HepG2 (cell line): ENCODE results near the gene RITA1. TPM values are rescaled to one million over a fixed set of nuclear protein-coding genes. Genes with fewer than 3 reads are reported as not detected.

Experiments
- ATF7-NPFF ChIP-seq: sonication (generic); formaldehyde crosslinking; IDR thresholded peaks from 2 replicates; pipeline ENCODE4 v1.8.1; 2023; ENCODE audit warnings: mild to moderate bottlenecking, low read depth, missing genetic modification reagents, moderate library complexity
- HDAC1 ChIP-seq: sonication (generic); formaldehyde crosslinking; IDR thresholded peaks from 2 replicates; pipeline ENCODE4 v1.5.1; 2020; ENCODE audit warnings: mild to moderate bottlenecking, missing genetic modification reagents
- KDM2A ChIP-seq: sonication (generic); formaldehyde crosslinking; IDR thresholded peaks from 2 replicates; pipeline ENCODE4 v1.4.0; 2020; ENCODE audit warnings: low read depth, missing genetic modification reagents, borderline replicate concordance
- KLF12 ChIP-seq: sonication (generic); formaldehyde crosslinking; IDR thresholded peaks from 2 replicates; pipeline ENCODE4 v1.4.0; 2020; ENCODE audit warnings: missing genetic modification reagents, borderline replicate concordance
- MAF1 ChIP-seq: sonication (generic); formaldehyde crosslinking; IDR thresholded peaks from 2 replicates; pipeline ENCODE4 v1.5.0; 2020; ENCODE audit warnings: missing genetic modification reagents, borderline replicate concordance
- ZNF326 ChIP-seq: sonication (generic); formaldehyde crosslinking; IDR thresholded peaks from 2 replicates; pipeline ENCODE4 v1.4.0; 2020; ENCODE audit warnings: missing genetic modification reagents, borderline replicate concordance
- ZNF431 ChIP-seq: sonication (generic); formaldehyde crosslinking; IDR thresholded peaks from 2 replicates; pipeline ENCODE4 v1.9.0; 2022; ENCODE audit warnings: missing genetic modification reagents, low read depth, mild to moderate bottlenecking, borderline replicate concordance
- ZNF432 ChIP-seq: sonication (generic); formaldehyde crosslinking; IDR thresholded peaks from 2 replicates; pipeline ENCODE4 v1.5.0; 2020; ENCODE audit warnings: missing genetic modification reagents, mild to moderate bottlenecking, borderline replicate concordance
- ZNF460 ChIP-seq: sonication (generic); formaldehyde crosslinking; IDR thresholded peaks from 2 replicates; pipeline ENCODE4 v1.5.1; 2020; ENCODE audit warnings: missing genetic modification reagents, mild to moderate bottlenecking, borderline replicate concordance
- ZNF501 ChIP-seq: sonication (generic); formaldehyde crosslinking; IDR thresholded peaks from 2 replicates; pipeline ENCODE4 v1.5.1; 2020; ENCODE audit warnings: mild to moderate bottlenecking, moderate library complexity, missing genetic modification reagents
- ZNF674 ChIP-seq: sonication (generic); formaldehyde crosslinking; IDR thresholded peaks from 2 replicates; pipeline ENCODE4 v1.5.0; 2020; ENCODE audit warnings: low read depth, mild to moderate bottlenecking, missing genetic modification reagents
- ZSCAN9 ChIP-seq: IDR thresholded peaks from 2 replicates; pipeline ENCODE4 v1.6.1; 2016; ENCODE audit warnings: borderline replicate concordance
- polyA plus RNA-seq, 8 experiments: library from polyadenylated mRNA; depleted of rRNA in 3 of 8; stranded (reverse) in 7 of 8; unstranded in 1 of 8; fragments of >200 nt; fragmentation: Illumina TruSeq in 4 of 8; extraction: Trizol in 4 of 8; gene quantifications; 2 replicates each; pipeline versions ENCODE4 v1.2.1 to v1.2.3, GENCODE V29; 2011 to 2016; ENCODE audit warnings: low read depth in 4 of 8, missing spikeins in 1 of 8, mixed read lengths in 1 of 8; ENCODE audit not compliant: insufficient read depth in 1 of 8
- total RNA-seq, 5 experiments: library from RNA; depleted of rRNA; stranded (reverse); fragments of >200 nt; fragmentation: Illumina TruSeq; extraction: Trizol; gene quantifications; 2 replicates each; pipeline ENCODE4 v1.2.3, GENCODE V29; 2016; ENCODE audit warnings: low read depth in 1 of 5
- TF ChIP-seq, protein P1 (sequence below): sonication (generic); formaldehyde crosslinking; IDR thresholded peaks from 2 replicates; pipeline ENCODE4 v1.4.0; 2020; ENCODE audit warnings: missing genetic modification reagents
- TF ChIP-seq, protein P2 (sequence below): sonication (generic); formaldehyde crosslinking; IDR thresholded peaks from 2 replicates; pipeline ENCODE4 v1.5.0; 2020; ENCODE audit warnings: mild to moderate bottlenecking, missing genetic modification reagents
- TF ChIP-seq, protein P3 (sequence below): sonication (generic); formaldehyde crosslinking; IDR thresholded peaks from 2 replicates; pipeline ENCODE4 v1.4.0; 2020; ENCODE audit warnings: missing genetic modification reagents

The RITA1 gene
- total and polyA plus RNA-seq, 2 of the 13 experiments (the other 11 are each of a cell fraction or from before 2014, with no cell fraction given) = 12.4 to 28.9 TPM

DNA sequence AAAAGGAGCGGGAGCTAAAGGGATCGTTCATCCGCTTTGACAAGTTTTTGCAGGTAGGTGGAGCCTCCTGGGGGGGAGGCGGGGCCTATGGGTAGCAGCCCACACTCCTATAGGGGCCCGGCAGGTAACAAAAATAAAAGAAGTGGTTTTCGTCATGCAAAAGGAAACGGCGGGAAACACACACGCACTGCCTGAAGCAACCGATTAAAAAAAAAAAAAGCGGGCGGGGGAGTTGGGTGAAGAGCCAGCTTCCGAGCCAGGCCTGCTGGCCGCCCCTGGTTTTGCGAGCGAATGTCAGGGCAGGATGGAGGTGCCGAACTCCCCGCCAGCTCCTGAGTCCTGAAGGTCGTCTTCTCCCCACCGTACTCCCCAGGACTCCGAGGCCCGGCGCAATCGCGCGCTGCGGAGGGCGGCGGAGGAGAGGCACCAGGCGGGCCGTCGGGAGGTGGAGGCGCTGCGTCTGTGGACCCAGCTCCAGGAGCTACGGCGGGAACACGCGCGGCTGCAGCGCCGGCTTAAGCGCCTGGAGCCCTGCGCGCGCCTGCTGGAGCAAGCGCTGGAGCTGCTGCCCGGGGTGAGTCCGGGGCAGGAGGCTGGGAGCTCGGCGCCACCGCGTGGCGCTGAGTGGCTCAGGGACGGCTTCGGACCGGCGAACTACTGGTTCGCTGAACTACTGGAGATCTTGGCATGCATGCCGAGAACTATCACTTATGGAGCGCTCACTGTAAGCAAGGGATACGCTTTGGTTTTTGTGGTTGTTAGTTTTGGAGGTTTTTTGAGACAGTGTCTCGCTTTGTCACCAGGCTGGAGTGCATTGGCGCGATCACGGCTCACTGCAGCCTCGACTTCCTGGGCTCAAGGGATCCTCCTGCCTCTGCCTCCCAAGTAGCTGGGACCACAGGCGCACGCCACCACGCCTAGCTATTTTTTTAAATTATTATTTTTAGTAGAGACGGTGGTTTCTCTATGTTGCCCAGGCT is 32.4 kb upstream of the RITA1 start (continued):
- TF ChIP-seq ZNF460 (peak; percentile 49; the same call in 1 of the 2 replicates), HDAC1 (CRISPR knock-in tag) (peak; percentile 42; the same call in 1 of the 2 replicates), ZNF326 (no peak), ZSCAN9 (CRISPR knock-in tag) (no peak), KLF12 (CRISPR knock-in tag) (no peak), ATF7-NPFF (CRISPR knock-in tag) (peak; percentile 51; the same call in 1 of the 2 replicates), ZNF432 (CRISPR knock-in tag) (no peak), KDM2A (CRISPR knock-in tag) (peak; percentile 62; the same call in 1 of the 2 replicates), MAF1 (CRISPR knock-in tag) (no peak), ZNF674 (CRISPR knock-in tag) (no peak), ZNF501 (CRISPR knock-in tag) (0 out of 2 replicates have a peak, but pooled peaks have one; percentile 27), ZNF431 (CRISPR knock-in tag) (no peak)
- TF ChIP-seq, protein P1, sequence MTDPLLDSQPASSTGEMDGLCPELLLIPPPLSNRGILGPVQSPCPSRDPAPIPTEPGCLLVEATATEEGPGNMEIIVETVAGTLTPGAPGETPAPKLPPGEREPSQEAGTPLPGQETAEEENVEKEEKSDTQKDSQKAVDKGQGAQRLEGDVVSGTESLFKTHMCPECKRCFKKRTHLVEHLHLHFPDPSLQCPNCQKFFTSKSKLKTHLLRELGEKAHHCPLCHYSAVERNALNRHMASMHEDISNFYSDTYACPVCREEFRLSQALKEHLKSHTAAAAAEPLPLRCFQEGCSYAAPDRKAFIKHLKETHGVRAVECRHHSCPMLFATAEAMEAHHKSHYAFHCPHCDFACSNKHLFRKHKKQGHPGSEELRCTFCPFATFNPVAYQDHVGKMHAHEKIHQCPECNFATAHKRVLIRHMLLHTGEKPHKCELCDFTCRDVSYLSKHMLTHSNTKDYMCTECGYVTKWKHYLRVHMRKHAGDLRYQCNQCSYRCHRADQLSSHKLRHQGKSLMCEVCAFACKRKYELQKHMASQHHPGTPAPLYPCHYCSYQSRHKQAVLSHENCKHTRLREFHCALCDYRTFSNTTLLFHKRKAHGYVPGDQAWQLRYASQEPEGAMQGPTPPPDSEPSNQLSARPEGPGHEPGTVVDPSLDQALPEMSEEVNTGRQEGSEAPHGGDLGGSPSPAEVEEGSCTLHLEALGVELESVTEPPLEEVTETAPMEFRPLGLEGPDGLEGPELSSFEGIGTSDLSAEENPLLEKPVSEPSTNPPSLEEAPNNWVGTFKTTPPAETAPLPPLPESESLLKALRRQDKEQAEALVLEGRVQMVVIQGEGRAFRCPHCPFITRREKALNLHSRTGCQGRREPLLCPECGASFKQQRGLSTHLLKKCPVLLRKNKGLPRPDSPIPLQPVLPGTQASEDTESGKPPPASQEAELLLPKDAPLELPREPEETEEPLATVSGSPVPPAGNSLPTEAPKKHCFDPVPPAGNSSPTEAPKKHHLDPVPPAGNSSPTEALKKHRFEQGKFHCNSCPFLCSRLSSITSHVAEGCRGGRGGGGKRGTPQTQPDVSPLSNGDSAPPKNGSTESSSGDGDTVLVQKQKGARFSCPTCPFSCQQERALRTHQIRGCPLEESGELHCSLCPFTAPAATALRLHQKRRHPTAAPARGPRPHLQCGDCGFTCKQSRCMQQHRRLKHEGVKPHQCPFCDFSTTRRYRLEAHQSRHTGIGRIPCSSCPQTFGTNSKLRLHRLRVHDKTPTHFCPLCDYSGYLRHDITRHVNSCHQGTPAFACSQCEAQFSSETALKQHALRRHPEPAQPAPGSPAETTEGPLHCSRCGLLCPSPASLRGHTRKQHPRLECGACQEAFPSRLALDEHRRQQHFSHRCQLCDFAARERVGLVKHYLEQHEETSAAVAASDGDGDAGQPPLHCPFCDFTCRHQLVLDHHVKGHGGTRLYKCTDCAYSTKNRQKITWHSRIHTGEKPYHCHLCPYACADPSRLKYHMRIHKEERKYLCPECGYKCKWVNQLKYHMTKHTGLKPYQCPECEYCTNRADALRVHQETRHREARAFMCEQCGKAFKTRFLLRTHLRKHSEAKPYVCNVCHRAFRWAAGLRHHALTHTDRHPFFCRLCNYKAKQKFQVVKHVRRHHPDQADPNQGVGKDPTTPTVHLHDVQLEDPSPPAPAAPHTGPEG (CRISPR knock-in tag) = no peak; the same call in 1 of the 2 replicates
- TF ChIP-seq, protein P2, sequence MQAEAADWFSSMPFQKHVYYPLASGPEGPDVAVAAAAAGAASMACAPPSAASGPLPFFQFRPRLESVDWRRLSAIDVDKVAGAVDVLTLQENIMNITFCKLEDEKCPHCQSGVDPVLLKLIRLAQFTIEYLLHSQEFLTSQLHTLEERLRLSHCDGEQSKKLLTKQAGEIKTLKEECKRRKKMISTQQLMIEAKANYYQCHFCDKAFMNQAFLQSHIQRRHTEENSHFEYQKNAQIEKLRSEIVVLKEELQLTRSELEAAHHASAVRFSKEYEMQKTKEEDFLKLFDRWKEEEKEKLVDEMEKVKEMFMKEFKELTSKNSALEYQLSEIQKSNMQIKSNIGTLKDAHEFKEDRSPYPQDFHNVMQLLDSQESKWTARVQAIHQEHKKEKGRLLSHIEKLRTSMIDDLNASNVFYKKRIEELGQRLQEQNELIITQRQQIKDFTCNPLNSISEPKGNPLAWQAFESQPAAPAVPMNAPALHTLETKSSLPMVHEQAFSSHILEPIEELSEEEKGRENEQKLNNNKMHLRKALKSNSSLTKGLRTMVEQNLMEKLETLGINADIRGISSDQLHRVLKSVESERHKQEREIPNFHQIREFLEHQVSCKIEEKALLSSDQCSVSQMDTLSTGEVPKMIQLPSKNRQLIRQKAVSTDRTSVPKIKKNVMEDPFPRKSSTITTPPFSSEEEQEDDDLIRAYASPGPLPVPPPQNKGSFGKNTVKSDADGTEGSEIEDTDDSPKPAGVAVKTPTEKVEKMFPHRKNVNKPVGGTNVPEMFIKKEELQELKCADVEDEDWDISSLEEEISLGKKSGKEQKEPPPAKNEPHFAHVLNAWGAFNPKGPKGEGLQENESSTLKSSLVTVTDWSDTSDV (CRISPR knock-in tag) = no peak
- TF ChIP-seq, protein P3, sequence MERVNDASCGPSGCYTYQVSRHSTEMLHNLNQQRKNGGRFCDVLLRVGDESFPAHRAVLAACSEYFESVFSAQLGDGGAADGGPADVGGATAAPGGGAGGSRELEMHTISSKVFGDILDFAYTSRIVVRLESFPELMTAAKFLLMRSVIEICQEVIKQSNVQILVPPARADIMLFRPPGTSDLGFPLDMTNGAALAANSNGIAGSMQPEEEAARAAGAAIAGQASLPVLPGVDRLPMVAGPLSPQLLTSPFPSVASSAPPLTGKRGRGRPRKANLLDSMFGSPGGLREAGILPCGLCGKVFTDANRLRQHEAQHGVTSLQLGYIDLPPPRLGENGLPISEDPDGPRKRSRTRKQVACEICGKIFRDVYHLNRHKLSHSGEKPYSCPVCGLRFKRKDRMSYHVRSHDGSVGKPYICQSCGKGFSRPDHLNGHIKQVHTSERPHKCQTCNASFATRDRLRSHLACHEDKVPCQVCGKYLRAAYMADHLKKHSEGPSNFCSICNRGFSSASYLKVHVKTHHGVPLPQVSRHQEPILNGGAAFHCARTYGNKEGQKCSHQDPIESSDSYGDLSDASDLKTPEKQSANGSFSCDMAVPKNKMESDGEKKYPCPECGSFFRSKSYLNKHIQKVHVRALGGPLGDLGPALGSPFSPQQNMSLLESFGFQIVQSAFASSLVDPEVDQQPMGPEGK (CRISPR knock-in tag) = no peak
